ENCODE measurements around the gene JADE2.

The JADE2 gene

GRCh38 chr5:134626369-134627014 lies 101.0 kb downstream of the JADE2 start (continued):
- TF ChIP-seq GLI4 (tag by site-specific recombination; IDR thresholded peaks at IDR 0.05) = no peak
- TF ChIP-seq ZNF670 (tag by site-specific recombination; IDR thresholded peaks at IDR 0.05; ENCODE audit: low read depth) = no peak
- TF ChIP-seq, protein P1, sequence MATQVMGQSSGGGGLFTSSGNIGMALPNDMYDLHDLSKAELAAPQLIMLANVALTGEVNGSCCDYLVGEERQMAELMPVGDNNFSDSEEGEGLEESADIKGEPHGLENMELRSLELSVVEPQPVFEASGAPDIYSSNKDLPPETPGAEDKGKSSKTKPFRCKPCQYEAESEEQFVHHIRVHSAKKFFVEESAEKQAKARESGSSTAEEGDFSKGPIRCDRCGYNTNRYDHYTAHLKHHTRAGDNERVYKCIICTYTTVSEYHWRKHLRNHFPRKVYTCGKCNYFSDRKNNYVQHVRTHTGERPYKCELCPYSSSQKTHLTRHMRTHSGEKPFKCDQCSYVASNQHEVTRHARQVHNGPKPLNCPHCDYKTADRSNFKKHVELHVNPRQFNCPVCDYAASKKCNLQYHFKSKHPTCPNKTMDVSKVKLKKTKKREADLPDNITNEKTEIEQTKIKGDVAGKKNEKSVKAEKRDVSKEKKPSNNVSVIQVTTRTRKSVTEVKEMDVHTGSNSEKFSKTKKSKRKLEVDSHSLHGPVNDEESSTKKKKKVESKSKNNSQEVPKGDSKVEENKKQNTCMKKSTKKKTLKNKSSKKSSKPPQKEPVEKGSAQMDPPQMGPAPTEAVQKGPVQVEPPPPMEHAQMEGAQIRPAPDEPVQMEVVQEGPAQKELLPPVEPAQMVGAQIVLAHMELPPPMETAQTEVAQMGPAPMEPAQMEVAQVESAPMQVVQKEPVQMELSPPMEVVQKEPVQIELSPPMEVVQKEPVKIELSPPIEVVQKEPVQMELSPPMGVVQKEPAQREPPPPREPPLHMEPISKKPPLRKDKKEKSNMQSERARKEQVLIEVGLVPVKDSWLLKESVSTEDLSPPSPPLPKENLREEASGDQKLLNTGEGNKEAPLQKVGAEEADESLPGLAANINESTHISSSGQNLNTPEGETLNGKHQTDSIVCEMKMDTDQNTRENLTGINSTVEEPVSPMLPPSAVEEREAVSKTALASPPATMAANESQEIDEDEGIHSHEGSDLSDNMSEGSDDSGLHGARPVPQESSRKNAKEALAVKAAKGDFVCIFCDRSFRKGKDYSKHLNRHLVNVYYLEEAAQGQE (tag by site-specific recombination; IDR thresholded peaks at IDR 0.05) = no peak
- TF ChIP-seq ZNF624 (tag by site-specific recombination; IDR thresholded peaks at IDR 0.05) = no peak
- TF ChIP-seq, protein P2, sequence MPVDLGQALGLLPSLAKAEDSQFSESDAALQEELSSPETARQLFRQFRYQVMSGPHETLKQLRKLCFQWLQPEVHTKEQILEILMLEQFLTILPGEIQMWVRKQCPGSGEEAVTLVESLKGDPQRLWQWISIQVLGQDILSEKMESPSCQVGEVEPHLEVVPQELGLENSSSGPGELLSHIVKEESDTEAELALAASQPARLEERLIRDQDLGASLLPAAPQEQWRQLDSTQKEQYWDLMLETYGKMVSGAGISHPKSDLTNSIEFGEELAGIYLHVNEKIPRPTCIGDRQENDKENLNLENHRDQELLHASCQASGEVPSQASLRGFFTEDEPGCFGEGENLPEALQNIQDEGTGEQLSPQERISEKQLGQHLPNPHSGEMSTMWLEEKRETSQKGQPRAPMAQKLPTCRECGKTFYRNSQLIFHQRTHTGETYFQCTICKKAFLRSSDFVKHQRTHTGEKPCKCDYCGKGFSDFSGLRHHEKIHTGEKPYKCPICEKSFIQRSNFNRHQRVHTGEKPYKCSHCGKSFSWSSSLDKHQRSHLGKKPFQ (tag by site-specific recombination; IDR thresholded peaks at IDR 0.05) = no peak
- no peak for TF ChIP-seq ZBTB10 (tag by site-specific recombination; IDR thresholded peaks at IDR 0.05)
- no peak for TF ChIP-seq ZNF621 (tag by site-specific recombination; IDR thresholded peaks at IDR 0.05)
- no peak for TF ChIP-seq SALL2 (tag by site-specific recombination; IDR thresholded peaks at IDR 0.05; ENCODE audit: borderline replicate concordance)
- no peak for TF ChIP-seq ZNF529 (tag by site-specific recombination; IDR thresholded peaks at IDR 0.05; ENCODE audit: insufficient replicate concordance)
- TF ChIP-seq ZNF530 (tag by site-specific recombination; IDR thresholded peaks at IDR 0.05; ENCODE audit: low read depth) = no peak
- no peak for TF ChIP-seq EGR2 (tag by site-specific recombination; IDR thresholded peaks at IDR 0.05; ENCODE audit: low read depth)
- peak; percentile 68 for TF ChIP-seq ZBTB17 (tag by site-specific recombination; IDR thresholded peaks at IDR 0.05)
- TF ChIP-seq, protein P3, sequence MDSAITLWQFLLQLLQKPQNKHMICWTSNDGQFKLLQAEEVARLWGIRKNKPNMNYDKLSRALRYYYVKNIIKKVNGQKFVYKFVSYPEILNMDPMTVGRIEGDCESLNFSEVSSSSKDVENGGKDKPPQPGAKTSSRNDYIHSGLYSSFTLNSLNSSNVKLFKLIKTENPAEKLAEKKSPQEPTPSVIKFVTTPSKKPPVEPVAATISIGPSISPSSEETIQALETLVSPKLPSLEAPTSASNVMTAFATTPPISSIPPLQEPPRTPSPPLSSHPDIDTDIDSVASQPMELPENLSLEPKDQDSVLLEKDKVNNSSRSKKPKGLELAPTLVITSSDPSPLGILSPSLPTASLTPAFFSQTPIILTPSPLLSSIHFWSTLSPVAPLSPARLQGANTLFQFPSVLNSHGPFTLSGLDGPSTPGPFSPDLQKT (IDR thresholded peaks at IDR 0.05; ENCODE audit: borderline replicate concordance, low read depth, low read length) = no peak
- TF ChIP-seq SP3 (tag by site-specific recombination; IDR thresholded peaks at IDR 0.05) = no peak
- no peak for TF ChIP-seq ZNF214 (tag by site-specific recombination; IDR thresholded peaks at IDR 0.05; ENCODE audit: borderline replicate concordance)
- TF ChIP-seq PRDM2 (tag by site-specific recombination; IDR thresholded peaks at IDR 0.05; ENCODE audit: borderline replicate concordance) = no peak
- peak; percentile 74 for TF ChIP-seq PRDM1 (tag by site-specific recombination; IDR thresholded peaks at IDR 0.05)
- TF ChIP-seq ZNF561 (tag by site-specific recombination; IDR thresholded peaks at IDR 0.05; ENCODE audit: borderline replicate concordance) = no peak
- TF ChIP-seq ZNF600 (tag by site-specific recombination; IDR thresholded peaks at IDR 0.05) = peak; percentile 76
- TF ChIP-seq ZNF677 (tag by site-specific recombination; IDR thresholded peaks at IDR 0.05) = no peak
- no peak for TF ChIP-seq ZFP41 (tag by site-specific recombination; IDR thresholded peaks at IDR 0.05; ENCODE audit: borderline replicate concordance)
- no peak for TF ChIP-seq SETDB1 (IDR thresholded peaks at IDR 0.05; ENCODE audit: insufficient read length, low read length)
- no peak for TF ChIP-seq ZNF37A (tag by site-specific recombination; IDR thresholded peaks at IDR 0.05)
- TF ChIP-seq ZNF19 (tag by site-specific recombination; IDR thresholded peaks at IDR 0.05; ENCODE audit: low read depth) = no peak
- TF ChIP-seq ZNF791 (tag by site-specific recombination; IDR thresholded peaks at IDR 0.05) = no peak
- TF ChIP-seq ZNF521 (tag by site-specific recombination; IDR thresholded peaks at IDR 0.05) = no peak
